ENCODE data around the gene EHD4.

EHD4 gene

DNA sequence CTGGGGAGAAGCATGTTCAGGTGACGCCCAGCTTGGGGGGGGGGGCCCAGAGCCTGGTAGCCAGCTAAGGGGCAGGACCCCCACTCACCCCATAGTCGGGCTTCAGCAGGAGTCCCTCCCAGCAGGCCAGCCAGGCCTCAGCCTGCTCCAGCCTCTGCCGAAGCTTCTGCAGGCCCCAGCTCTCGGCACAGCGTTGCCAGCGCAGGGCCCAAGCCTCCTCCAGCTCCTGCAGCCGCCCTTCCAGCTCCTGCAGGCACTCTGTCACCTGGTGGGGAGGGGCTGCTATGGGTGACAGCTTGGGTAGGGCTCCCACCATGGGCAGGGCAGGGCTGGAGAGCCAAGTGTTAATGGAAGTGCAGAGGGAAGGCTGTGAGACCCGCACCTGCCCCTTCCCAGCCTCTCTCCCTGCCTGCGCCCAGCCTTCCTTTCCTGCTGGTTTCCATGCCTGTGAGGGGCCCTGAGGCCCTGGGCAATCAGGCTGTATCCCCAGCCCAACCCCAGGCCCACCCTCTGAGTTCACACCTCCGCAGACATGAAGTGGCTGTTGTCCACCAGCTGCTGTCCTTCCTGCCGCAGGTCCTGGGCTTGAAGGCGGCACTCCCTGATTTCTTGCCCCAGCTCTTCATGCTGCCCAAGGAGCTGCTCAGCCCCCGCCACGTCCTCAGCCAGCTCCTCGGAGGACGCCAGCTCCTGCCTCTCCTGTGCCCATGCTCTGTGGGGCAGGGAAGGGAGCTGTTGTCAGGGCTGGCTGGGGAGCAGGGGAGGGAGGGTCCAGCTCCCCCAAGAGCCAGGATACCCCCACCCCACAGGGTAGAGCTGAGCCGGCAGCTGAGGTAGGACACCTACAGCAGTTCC, 119.4 kb downstream of the EHD4 start:
- no peak for DNase-seq

DNA sequence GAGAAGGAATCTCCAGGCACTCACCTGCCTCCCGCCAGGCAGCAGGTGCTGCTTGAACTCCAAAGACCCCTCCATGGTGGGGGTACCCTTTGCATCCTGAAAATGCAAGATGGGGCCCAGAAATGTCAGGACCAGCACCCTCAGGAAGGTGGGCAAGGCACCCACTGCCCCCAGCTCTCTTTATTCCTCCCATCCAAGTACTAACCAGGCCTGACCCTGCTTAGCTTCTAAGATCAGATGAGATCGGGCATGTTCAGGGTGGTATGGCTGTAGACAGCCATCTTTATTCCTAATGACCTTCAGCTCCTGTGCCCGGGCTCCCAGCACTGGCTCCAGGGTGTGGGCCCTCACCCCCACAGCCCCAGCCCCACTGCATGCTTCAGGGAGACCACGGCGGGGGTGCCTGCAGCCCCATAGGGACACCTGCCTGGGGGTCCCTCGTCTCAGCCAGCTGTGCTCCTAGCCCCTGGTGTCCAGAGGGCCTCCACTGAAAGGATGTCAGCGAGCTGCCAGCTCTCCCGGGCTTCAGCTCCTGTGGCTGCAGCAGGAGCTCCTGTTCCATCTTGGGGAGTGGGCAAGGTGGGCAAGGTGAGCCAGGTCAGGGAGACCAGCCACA, 120.5 kb downstream of the EHD4 start:
- DNase-seq, result no peak

DNA sequence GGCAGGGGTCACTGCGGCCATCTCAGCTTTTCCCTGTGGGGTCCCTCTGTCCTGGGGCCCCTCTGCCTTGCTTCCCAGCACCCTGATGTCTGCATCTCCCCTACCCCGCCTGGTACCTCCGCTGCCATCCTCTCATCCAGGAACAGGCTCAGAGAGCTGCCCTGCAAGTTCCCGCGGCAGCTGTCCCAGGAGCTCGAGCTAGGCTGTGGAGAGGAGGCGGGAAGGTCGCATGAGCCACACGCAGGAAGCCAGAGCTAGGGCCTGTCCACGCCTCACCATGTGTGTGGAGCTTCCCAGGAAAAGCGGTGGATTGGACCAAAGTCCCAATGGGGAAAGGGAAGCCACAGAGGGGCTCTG, 121.2 kb downstream of the EHD4 start:
- no peak for DNase-seq

DNA sequence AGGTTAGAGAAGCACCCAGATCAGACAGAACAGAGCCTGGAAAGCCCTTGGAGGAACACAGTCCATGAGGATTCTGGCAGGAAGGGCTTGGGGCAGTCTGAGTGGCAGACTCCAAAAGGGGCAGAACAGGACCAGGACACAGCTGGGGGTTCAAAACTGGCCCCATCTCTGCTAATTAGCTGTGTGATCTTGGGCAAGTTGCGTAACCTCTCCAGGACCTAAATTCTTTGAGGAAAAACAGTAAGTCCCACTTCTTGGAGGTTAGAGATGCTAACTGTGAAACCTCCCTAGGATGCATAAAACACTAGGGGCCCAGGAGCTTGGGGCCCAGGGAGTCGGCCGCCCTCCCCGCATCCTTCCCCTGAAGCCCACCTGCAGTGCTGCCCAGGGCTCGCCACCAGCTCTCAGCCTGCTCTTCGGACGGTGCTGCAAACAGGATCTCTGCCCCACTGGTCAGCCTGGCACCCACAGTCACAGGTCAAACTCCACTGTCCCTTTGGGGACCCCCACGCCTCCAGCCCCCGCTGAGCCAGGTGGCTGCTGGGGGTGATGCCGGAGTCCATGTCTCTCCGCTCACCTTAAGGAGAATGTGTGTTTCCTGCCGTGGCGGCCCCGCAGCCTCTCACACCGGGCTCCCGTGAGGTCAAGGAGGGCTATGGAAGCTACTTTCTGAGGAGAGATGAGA, 121.7 kb downstream of the EHD4 start:
- no peak for DNase-seq

GRCh38 chr15:41849861-41850260, 122.5 kb downstream of the EHD4 start:
- no peak for DNase-seq

DNA sequence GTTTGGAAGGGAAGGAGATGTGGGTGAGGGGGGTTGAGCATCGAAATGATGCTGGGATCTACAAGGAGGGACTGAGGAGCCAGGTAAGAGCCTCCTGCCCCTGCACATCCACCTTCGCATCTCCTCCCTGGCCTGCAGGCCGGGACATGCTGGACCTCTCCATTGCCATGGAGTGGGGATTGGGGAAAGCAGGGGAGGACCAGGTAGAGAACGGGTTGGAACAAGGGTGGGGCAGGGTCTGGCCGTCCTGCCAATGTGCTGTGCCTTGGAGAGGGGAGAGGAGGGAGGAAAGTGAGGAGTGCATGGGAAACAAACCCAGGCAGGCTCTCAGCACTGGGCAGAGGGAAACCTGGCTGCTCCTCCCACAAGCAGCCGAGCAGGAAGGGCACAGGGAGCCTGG, 123.2 kb downstream of the EHD4 start:
- no peak for DNase-seq

- DNase-seq, result no peak
Measured at GRCh38 chr15:41848631-41849030, 123.7 kb downstream of the EHD4 start.

GRCh38 chr15:41847981-41848380, 124.4 kb downstream of the EHD4 start:
- no peak for DNase-seq

- no peak for DNase-seq
Measured at GRCh38 chr15:41847206-41847605, 125.2 kb downstream of the EHD4 start.

All from NCI-H1694 treated with DMSO at 0.1 percent for 48 hours (cell line).